GM21619 (cell line): Measurements from ENCODE around the gene UBTD1.

Experiments used
- ATAC-seq: cut with Tn5 transposase; IDR thresholded peaks from one replicate; pipeline ENCODE4 v1.9.1; 2021; ENCODE audit not compliant: unreplicated experiment

Gene UBTD1

DNA sequence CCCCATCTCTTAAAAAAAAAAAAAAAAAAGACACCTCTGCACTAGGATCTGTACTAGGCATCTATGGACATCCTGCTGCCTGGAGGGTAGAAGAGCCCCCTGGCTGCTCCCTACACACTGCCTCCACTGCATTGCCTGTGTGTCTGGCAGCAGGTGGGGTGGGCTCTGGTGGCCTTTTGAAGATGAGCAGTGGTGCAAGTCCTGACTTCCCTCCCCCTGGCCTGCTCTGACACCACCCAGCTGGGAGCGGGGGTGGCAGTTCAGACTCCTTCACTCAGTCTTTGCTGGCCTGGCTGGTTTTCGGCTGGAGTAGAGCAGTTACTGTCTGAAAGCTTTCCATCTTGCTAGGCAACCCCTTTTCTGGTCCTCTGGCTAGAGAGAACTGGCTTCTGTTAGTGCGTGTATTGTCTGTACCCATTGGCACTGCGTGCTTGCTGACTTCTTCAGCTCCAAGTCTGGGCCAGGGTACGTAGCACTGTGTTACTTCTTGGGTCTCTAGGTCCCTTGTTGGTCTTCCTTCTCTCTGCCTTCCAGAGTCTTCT is 108.4 kb downstream of the UBTD1 start:
- ATAC-seq = no peak

DNA sequence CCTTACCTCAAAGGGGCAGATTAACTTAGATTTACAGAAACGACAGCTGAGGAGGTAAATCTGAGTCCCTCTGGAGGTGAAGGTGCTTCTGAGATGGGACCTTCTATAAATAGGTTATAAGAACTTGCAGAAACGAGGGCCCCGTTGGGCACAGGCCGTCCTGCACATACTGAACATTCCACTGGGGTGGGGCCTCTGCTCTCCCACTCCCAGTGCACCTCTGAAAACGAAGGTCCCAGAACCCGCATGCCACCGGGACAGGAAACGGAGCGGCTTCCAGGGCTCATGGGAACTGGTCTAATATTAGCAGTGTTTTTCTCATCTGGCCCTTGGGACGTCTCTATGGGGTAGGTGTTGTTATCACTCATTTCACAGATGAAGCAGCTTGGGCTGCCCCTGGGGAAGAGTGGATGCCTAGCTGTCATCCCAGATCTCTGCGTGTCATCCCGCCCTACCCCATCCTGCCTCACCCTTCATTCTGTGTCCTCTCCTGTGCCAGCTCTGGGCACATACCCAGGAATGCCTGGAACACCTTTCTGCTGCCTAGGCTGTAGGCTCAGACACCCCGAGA is 110.4 kb downstream of the UBTD1 start:
- no peak for ATAC-seq

DNA sequence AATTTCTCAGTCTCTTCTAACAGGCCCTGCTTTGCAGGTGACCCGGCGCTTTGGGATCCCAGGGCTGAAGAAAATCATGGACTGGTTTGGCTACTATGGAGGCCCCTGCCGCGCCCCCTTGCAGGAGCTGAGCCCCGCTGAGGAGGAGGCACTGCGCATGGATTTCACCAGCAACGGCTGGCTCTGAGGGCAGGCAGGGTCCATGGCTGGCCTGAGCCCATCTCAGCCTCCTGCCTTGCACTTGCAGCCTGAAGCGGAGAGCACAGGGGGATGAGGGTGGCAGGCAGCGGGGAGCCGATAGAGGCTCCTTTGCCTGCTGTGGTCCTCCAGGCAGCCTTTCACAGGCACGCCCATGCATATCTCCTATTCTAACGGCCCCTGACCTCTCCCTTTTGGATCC is 112.7 kb downstream of the UBTD1 start:
- no peak for ATAC-seq

DNA sequence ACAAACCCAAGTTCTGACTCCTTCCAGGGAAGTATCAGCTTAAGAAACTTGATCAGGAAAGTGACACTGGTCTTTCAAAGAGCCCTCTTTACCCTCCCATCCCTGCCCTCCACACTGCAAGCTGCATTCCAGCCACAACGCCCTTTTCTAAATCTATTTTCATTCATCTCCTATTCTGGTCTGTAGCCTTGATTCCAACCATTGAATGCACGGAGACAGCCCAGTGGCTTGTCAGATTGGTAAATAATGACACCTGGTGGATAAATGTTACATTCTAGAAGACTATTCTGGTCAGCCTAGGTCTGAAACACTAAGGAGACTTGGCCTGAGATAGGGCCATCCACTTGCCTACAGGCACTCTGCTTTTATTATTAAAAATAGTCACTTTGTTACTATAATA is 113.7 kb downstream of the UBTD1 start:
- ATAC-seq = no peak

DNA sequence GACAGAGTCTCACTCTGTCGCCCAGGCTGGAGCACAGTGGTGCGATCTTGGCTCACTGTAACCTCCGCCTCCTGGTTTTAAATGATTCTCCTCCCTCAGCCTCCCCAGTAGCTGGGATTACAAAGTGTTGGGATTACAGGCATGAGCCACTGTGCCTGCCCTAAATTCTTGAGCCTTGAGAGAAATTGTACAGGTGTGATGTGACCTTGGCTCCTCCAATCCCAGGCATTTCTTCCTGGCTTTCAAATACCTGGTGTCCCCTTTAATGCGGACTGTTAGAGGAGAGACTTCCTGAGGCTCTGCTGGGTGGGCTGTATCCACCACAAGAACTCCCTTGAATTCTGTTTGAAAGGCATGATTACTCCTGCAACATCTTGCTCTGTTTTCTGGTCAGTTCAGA is 119.6 kb downstream of the UBTD1 start:
- ATAC-seq = no peak

DNA sequence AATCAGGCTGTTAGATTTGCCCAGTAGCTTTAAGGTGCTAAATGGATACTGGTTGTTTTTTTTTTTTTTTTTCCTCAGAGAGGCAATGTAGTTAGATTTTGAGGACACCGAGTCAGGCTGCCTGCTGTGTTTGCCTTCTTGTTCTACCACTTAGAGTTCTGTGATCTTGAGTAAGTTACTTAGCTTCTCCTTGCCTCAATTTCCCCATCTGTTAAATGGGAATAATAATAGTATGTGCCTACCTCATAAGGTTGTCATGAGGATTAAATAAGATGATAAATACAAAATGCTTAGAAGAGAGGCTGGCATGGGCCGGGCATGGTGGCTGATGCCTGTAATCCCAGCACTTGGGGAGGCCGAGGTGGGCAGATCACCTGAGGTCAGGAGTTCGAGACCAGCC is 120.0 kb downstream of the UBTD1 start:
- ATAC-seq = no peak
